Measurements from ENCODE around the gene EFTUD2. TPM values are rescaled to one million over a fixed set of nuclear protein-coding genes. Genes with fewer than 3 reads are reported as not detected.

The EFTUD2 gene
- total and polyA plus RNA-seq, 2 of the 8 experiments (the other 6 are each of a cell fraction or from before 2014, with no cell fraction given) = 118 to 195 TPM

DNA sequence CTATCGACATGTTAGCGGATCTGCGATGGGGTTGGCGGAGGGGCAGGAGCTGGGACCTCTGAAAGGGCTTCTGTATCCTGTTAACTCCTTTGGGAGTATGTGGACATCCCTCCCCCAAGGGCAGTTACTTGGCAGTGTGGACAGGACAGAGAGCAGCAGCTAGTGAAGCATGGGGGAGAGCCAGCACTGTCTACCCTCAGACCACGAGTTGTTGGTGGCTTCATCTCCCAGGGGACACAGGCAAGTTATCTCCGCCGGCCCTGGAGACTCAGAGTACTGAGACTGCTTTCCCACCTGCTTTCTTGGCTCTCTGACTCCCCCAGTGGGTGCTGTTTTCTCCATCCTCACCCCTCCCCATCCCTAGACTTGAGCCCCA, 21.3 kb upstream of the EFTUD2 start:
- TF ChIP-seq FOSL1 (IDR thresholded peaks at IDR 0.05; ENCODE audit: insufficient read depth, low read depth, low read length) (no peak), ASH2L (IDR thresholded peaks at IDR 0.05; ENCODE audit: low read length) (no peak), KDM4A (IDR thresholded peaks at IDR 0.05; ENCODE audit: low read depth, low read length, severe bottlenecking) (no peak), CTBP2 (IDR thresholded peaks at IDR 0.05; ENCODE audit: borderline replicate concordance, insufficient read depth, insufficient read length, low read length) (no peak), SIX5 (IDR thresholded peaks at IDR 0.05; ENCODE audit: low read depth, low read length) (no peak)
- H3K4me2 ChIP-seq (ENCODE audit: insufficient read depth in 1 of 2, low read depth in 2 of 2, low read length in 2 of 2) = peak overlapping the region; percentile 1 to 38; a peak in 1 of 4 replicates
- CTCF ChIA-PET (ENCODE audit: partially characterized antibody) = interaction anchor here (0.6 to 13.0 kb wide), 47 partner anchors 9 to 277 kb away, joined by 3 to 243 read pairs (median 5); partner anchors contain the start of genes ACBD4, C1QL1 and KIF18B

More for the DNA sequence above, 21.3 kb upstream of the EFTUD2 start:
- no peak overlapping the region for H2BK20ac ChIP-seq (ENCODE audit: low read length)
- no peak overlapping the region for H3K14ac ChIP-seq (ENCODE audit: insufficient read length)
- no peak overlapping the region for H2BK12ac ChIP-seq (ENCODE audit: low read depth, low read length)
- H3K18ac ChIP-seq (ENCODE audit: extremely low read depth, low read length) = 0 out of 2 replicates have a peak overlapping the region, but pooled peaks have one; percentile 3
- H3K23ac ChIP-seq (ENCODE audit: insufficient read length) = no peak overlapping the region
- H3K56ac ChIP-seq (replicated peaks; ENCODE audit: insufficient read length, low read depth, low read length) = no peak overlapping the region
- H4K20me1 ChIP-seq (replicated peaks in 1 of 2; ENCODE audit: control insufficient read depth in 1 of 2, insufficient read depth in 2 of 2, low read length in 2 of 2) = no peaks in the 10 kb centered on the region
- H4K8ac ChIP-seq (ENCODE audit: extremely low read depth, insufficient read depth, low read length) = no peak overlapping the region
- H3K27ac ChIP-seq (ENCODE audit: low read depth, low read length) = no peak overlapping the region
- H2AFZ ChIP-seq (ENCODE audit: low read length) = 0 out of 2 replicates have a peak overlapping the region, but pooled peaks have one; percentile 14
- no peaks in the 10 kb centered on the region for H3K9me3 ChIP-seq (ENCODE audit: insufficient read depth in 2 of 2, low read depth in 1 of 2, low read length in 1 of 2)
- peaks cover 6 to 15% (median 9%) of the 10 kb centered on the region in 4 experiments for H3K4me1 ChIP-seq (replicated peaks in 1 of 4; ENCODE audit: control insufficient read depth in 3 of 4, insufficient read depth in 4 of 4, low read length in 3 of 4)
- WGBS, 2 experiments (ENCODE audit: extremely low coverage in 1 of 2, insufficient coverage in 1 of 2, insufficient read length in 1 of 2, insufficient replicate concordance in 2 of 2, low coverage in 1 of 2, low lambda C conversion rate in 2 of 2, missing lambda C conversion rate in 1 of 2) = 88% methylated on average over 7 of the region's 7 CpGs; no CpG with 5 or more reads in 1 of the 2 experiments
- H3K9ac ChIP-seq (replicated peaks in 1 of 4; ENCODE audit: extremely low read depth in 1 of 4, low read depth in 3 of 4, low read length in 3 of 4) = no peak overlapping the region
- H4K5ac ChIP-seq (ENCODE audit: insufficient read length, low read depth, low read length) = no peak overlapping the region
- H3K4me3 ChIP-seq (ENCODE audit: extremely low read depth in 1 of 4, insufficient read depth in 2 of 4, low read depth in 3 of 4, low read length in 4 of 4) = 0 out of 8 replicates have a peak overlapping the region, but pooled peaks of 1 of the 4 experiments have one; percentile 10
- H3K36me3 ChIP-seq (ENCODE audit: control insufficient read depth in 2 of 4, insufficient read depth in 4 of 4, low read length in 3 of 4) = no peaks in the 10 kb centered on the region
- no peaks in the 10 kb centered on the region for H3K79me1 ChIP-seq (ENCODE audit: low read depth, low read length)
- POLR2A ChIA-PET (ENCODE audit: partially characterized antibody) = interaction anchor here (0.8 to 5.3 kb wide), 15 partner anchors 10 to 228 kb away, joined by 3 to 25 read pairs (median 5); partner anchors contain the start of genes ACBD4, EFTUD2 and HEXIM1
- FAIRE-seq (no peak), DNase-seq (ENCODE audit: low read depth in 1 of 2, low spot score in 2 of 2) (peak in 1 of 2 experiments; percentile 55)
- no peak overlapping the region for H2BK120ac ChIP-seq (replicated peaks; ENCODE audit: low read depth, low read length)
- H2AK5ac ChIP-seq (ENCODE audit: low read depth, low read length) = no peak overlapping the region; the same call in 1 of the 2 replicates
- H3K27me3 ChIP-seq (replicated peaks in 1 of 4; ENCODE audit: control insufficient read depth in 3 of 4, extremely low read depth in 1 of 4, insufficient read depth in 3 of 4, low read length in 3 of 4) = no peaks in the 10 kb centered on the region
- no peak overlapping the region for H2BK5ac ChIP-seq (ENCODE audit: low read depth, low read length)
- no peak overlapping the region for H3K4ac ChIP-seq (replicated peaks; ENCODE audit: insufficient read length, low read depth, low read length)
- no peaks in the 10 kb centered on the region; the same call in 1 of the 2 replicates for H3K23me2 ChIP-seq (ENCODE audit: low read depth, low read length)
- H4K91ac ChIP-seq (replicated peaks; ENCODE audit: insufficient read length, low read length) = no peak overlapping the region
- H2BK15ac ChIP-seq (ENCODE audit: low read length) = no peak overlapping the region
- no peaks in the 10 kb centered on the region for H3K79me2 ChIP-seq (ENCODE audit: control insufficient read depth in 1 of 2, insufficient read depth in 2 of 2, low read length in 2 of 2)
